IPS DF 4.7 (cell line): ENCODE results near the gene STMN3.

Experiments used
- DNase-seq: peaks from one replicate; pipeline ENCODE4 v3.0.0-alpha.2; 2013; ENCODE audit warnings: low spot score; ENCODE audit errors: extremely low read depth

The STMN3 gene

DNA sequence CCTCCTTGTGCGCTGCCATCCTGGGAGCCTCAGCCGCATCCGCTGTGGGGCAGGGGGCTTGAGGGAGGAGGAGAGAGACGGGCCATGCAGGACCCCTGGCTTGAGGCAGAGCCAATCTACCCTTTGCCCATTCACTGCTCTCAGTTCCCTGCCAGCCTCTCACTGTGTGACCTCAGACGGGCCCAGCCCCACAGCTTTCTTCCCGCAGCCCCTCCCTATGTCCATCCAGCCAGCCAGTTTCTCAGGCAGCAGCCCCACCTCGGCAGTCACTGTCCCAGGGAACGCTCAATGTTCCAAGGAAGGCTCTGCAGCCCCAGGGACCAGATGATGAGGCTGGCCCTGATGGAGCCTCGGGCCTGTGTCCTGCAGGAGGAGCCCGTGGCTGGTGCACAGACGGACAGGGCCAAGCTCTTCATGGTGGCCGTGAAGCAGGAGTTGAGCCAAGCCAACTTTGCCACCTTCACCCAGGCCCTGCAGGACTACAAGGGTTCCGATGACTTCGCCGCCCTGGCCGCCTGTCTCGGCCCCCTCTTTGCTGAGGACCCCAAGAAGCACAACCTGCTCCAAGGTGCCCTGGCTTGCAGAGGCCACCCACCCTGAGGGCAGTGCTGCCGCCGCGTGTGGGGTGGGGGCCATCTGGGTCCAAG lies 39.3 kb upstream of the STMN3 start:
- DNase-seq, result no peak

GRCh38 chr20:63691711-63692435 lies 38.6 kb upstream of the STMN3 start:
- no peak for DNase-seq

DNA sequence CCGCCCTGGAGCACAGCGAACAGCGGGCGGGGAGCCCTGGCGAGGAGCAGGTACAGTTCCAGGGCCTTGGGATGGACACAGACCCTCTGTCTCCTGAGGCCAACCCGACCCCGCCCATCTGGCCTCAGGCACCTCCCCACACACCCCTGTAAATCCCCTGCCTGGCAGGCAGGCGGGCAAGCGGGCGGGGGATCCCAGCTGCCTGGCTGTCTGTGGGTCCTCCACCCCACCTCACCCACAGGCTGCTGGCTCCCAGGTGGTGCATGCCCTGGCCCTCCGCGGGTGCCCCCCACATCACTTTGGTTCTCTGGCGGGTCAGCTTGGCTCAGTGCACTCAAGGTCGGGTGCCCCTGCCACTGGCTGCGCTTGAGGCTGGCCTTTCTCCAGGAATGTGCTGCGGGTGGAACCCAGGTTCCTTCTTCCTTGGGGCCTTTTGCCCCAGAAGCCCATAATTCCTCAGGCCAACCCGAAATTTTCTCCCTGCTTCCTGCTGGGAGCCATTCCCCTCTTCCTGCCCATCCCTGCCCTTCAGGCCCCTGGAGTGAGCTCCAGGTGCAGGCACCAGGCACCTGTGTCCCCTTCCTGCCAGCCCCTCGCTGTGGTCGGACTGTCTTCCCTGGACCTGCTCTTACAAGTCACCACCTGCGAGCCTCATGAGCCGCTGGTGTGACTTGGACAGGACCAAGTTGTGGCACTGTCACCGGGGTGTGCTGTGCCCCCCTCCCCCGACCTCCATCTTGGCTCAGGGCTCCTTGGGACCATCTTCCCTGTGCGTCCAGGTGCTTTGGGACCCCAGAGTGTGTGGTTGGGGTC lies 37.9 kb upstream of the STMN3 start:
- no peak for DNase-seq

DNA sequence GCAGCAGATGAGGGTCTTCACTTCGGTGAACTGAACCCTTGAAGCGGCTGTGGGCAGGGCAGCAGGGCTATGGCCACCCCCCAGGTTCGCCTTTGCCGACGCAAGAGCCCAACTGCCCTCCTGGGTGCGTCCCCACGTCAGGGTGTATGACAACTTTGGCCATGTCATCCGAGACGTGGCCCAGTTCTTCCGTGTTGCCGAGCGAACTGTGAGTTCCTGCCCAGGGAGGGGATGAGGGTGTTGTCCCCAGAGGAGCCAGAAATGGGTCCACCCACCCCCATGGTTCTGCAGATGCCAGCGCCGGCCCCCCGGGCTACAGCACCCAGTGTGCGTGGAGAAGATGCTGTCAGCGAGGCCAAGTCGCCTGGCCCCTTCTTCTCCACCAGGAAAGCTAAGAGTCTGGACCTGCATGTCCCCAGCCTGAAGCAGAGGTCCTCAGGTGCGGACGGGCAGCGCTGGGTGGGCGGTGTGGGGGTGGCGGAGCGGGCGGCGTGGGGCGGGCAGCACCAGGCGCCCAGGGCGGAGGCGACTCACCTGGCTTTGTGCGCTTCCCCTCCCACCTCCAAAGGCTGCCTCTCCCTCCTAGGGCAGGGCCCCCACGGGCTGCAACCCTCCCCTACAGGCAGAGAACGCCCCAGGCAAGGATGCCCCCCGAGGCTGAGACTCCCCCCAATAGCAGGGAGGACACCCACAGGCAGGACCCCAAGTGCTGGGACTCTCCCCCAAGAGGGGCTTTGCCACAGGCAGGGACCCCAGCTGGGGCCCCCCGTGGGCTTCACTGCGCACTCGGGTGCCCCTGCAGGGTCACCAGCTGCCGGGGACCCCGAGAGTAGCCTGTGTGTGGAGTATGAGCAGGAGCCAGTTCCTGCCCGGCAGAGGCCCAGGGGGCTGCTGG lies 37.0 kb upstream of the STMN3 start:
- no peak for DNase-seq

DNA sequence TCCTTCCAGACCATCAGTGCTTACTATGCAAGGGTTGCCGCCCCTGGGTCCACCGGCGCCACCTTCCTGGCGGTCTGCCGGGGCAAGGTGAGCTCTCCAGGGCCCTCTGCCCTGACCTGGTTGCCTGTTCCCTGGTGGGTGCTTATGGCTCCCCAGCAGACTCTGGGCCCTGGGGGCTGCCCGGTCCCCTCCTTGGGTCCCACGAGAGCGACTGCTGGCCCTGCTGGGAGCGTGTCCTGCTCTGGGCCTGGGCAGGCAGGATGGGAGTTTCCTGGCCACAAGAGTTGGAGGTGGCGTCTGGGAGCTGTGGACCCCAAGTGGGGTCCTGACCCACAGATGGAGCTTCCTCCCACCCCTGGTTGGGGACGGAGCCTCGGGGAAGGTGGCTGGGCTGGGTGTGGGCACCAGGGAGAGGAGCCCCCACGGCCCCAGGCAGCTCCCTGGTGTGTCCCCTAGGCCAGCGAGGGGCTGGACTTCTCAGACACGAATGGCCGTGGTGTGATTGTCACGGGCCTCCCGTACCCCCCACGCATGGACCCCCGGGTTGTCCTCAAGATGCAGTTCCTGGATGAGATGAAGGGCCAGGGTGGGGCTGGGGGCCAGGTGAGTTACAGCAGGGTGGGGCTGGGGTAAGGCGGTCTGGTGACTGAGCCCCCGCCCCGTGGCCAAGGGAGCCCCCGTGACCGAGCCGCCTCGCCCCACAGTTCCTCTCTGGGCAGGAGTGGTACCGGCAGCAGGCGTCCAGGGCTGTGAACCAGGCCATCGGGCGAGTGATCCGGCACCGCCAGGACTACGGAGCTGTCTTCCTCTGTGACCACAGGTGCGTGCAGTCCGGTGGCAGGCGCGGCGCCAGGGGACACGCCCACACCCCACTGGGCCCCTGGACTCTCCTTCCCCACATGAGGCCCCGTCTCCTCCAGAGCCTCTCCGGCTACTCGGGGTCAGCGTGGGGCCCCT lies 36.1 kb upstream of the STMN3 start:
- no peak for DNase-seq

DNA sequence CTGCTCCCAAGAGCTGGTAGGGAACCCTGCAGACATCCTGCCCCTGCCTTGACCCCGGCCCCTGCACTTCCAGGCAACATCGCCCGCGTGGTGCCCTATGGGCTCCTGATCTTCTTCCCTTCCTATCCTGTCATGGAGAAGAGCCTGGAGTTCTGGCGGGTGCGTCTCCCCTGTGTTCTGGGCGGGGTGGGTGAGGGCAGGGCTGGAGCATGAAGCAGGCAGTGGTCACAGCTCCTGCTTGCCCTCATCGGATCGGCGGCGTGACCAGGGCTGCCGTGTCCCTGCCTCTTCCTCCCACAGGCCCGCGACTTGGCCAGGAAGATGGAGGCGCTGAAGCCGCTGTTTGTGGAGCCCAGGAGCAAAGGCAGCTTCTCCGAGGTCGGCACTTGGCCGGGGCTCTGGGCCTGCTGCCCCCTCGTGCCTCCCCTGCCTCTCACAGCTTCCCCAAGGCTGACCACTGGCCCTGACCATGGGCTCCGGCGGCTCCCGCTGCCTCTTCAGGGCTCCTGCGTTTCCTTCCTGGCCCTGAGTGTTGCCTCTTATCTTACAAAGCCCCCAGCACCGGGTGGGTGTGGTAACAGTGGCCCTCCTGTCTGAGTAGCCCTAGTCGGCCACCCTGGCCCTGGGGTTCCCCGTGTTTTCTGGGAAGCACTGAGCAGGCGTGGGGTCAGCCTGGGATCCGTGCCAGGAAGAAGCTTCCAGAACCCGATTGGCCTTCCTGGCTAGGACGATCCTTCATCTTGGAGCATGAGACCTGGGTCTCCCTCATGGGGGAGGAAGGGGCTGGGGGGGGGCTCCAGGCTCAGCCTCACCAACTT lies 35.2 kb upstream of the STMN3 start:
- no peak for DNase-seq

DNA sequence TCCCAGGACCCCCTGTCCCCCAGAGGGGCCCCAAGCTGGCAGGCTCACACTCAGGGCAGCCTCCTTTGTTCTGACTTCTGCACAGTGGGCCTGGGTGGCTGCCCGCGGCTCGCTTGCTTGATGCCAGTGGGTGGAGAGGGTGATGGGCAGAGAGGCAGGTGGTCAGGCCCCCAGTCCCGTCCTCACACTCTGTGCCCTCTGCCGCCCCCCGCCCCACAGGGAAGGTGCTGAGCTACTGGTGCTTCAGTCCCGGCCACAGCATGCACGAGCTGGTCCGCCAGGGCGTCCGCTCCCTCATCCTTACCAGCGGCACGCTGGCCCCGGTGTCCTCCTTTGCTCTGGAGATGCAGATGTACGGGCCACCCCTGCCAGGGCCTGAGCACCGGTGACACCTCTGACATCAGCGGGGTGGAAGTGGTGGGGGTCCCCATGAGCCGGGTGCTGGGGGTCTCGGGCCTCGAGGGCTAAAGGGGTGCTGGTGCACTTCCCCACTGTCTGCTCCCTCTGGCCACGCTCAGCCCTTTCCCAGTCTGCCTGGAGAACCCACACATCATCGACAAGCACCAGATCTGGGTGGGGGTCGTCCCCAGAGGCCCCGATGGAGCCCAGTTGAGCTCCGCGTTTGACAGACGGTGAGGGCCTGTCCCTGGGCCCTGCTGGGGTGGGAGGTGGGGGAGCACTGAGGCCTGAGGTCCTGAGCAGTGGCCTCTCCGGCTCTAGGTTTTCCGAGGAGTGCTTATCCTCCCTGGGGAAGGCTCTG lies 34.4 kb upstream of the STMN3 start:
- no peak for DNase-seq

DNA sequence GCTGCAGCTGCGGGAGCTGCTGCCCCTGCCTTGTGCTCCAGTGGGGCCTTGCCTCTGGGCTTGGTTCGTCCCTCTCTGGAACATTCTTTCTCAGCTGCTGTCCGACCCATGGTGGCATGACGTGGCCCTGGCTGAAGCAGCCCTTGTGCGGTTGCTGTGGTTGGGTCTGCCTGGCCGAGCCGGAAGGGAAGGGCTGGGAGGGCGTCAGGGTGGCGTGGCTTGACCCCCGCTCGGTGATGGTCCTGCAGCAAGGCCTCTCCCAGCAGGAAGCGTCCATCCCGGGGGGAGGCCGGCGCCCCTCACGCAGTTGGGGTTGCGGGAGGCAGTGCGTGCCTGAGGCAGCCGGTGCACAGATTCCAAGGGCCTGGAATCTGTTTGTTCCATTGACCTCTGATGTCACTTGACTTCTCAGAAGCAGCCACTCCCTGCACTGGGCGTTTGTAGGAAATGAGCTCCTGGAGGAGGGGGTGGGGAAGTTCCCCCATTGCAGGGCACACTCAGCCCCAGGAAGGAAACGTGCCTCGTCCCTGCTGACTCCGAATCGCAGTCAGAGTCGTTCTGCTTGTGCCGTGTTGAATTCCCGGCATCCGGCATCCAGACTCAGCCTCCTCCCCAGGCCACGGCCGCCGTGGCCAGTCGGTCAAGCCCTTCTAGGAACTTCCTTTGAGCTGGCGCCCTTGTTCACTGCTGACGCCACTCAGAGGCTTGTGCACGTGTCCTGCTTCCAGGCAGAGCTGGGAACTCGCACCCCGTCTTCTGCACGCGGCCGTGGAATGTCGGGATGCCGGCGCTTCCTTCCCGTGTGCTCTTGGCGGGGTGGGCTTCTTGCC lies 33.5 kb upstream of the STMN3 start:
- DNase-seq, result no peak

DNA sequence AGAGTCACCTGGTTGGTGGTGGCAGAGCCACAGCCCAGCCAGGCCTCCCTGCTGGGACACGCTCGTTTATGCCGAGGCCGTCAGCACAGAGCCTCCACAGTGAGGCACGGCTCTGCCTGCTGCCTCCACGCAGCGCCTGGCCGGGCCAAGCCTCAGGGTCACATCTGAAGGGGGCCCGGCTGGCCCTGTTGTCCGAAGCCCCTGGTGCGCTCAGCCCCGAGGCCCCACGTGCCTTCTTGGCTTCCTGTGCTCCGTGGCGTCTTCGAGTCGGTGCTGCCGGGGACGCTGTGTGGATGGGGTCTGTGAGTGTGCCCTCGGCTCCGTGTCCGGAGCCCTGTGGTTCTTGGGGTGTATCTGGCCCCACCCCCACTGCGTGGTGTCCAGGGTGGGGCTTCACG lies 32.9 kb upstream of the STMN3 start:
- DNase-seq, result no peak

DNA sequence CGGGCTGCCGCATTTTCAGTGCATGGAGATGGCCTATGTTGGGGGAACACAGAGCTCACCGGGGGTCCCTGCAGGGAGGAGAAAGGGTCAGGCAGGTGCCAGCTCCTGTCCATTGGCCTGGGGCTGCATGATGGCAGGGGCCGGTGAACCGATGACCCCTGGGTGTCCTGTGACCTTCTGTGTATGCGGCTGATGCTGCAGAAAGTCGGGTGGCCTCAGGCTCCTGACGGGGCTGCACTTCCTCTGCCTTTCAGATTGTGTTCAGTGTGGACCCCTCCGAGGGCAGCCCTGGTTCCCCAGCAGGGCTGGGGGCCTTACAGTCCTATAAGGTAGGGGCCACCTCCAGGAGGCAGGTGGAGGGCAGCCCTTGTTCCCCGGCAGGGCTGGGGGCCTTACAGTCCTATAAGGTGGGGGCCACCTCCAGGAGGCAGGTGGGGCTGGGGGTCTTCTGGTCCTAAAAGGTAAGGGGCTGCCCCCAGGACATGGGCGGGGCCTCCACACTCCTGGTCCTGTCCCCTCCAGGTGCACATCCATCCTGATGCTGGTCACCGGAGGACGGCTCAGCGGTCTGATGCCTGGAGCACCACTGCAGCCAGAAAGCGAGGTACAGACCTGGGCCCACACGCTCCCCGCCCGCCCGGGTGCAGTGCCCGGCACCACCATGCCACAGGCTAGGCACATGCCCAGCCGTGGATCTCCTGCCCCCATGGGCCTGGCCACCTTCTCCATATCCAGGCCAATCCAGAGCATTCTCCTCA lies 32.2 kb upstream of the STMN3 start:
- DNase-seq, result no peak

DNA sequence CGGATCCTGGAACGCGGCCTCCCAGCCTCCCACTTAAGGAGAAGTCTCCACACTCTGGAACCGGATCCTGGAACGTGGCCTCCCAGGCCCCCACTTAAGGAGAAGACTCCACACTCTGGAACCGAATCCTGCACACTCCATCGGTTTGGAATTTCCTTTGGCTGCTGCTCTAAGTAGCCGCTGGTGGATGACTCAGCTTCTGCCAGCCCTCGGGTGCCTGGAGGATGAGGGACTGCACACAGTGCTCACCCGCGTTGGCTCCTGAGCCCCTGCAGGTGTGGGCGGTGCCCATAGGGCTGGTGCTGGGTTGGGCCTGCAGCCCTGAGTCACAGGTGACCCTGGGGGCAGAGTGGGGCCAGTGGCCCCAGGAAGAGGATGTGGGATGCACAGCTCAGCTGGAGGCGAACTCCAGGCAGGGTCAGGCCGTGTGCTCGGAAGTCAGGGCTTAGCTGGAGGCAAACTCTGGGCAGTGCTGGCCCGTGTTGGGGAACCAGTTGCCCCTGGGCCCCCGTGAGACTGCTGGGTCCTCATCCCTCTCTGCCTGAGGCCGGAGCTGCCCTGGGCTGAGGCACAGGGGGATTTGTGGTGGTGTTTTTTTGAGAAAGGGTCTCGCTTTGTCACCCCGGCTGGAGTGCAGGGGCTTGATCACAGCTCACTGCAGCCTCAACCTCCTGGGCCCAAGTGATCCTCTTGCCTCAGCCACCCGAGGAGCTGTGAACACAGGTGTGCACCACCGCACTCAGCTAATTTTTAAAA lies 29.3 kb upstream of the STMN3 start:
- DNase-seq, result no peak

DNA sequence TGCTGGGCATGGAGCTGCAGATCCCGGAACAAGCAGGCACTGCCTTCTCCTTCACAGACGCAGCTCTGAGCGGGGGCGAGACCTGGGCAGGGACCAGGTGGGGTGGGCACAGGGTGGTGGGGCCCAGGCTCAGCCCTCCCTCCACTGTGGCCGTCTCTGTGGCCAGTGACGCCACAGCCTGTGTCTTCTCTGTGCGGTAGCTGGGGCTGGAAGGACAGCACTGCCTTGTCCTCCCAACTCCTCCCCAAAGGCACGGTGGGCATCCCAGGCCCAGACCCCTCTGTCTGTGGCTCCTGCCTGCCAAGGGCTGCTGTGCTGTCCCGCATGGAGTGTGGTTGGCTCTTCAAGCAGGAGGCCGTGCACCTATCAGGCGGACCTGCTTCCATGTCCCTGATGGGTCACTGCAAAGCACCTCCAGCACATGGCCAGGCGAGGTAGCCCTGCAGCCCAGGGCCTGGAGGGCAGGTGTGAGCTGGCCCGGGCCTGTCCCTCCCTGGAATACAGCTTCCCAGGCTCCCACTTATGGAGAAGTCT lies 28.5 kb upstream of the STMN3 start:
- DNase-seq, result no peak

GRCh38 chr20:63680857-63681608 lies 27.8 kb upstream of the STMN3 start:
- DNase-seq, result no peak

GRCh38 chr20:63680427-63680826 lies 27.2 kb upstream of the STMN3 start:
- no peak for DNase-seq

- no peak for DNase-seq
Measured at GRCh38 chr20:63679799-63680305, 26.6 kb upstream of the STMN3 start.
